ENCODE measurements around the gene KICS2.
A peak's percentile ranks its signal among the peaks of the same experiment; 100 is the strongest.
"Not testable (repeated sequence)": the region's sequence is repeated elsewhere in the genome, so short reads cannot be mapped to it uniquely, and the experiment has no call there.

Gene KICS2

GRCh38 chr12:64222009-64222765 is at the start of gene KICS2:
Gene KICS2, minus strand, starts transcription at chr12:64222296. Its CDS starts 59 bp downstream, at chr12:64222237.
- peak; percentile 79 for DNase-seq

GRCh38 chr12:64270411-64270810 is 48.3 kb upstream of the KICS2 start:
- DNase-seq = no peak

- DNase-seq = no peak
Measured at GRCh38 chr12:64269161-64269560, 47.1 kb upstream of the KICS2 start.

GRCh38 chr12:64268409-64268808 is 46.3 kb upstream of the KICS2 start:
- no peak for DNase-seq

- no peak for DNase-seq
Measured at GRCh38 chr12:64265839-64266238, 43.7 kb upstream of the KICS2 start.

- DNase-seq = no peak
Measured at GRCh38 chr12:64261813-64262212, 39.7 kb upstream of the KICS2 start.

- DNase-seq = no peak
Measured at GRCh38 chr12:64258576-64258975, 36.5 kb upstream of the KICS2 start.

- peak; percentile 68 for DNase-seq
Measured at GRCh38 chr12:64256166-64256800, 34.2 kb upstream of the KICS2 start.

- no peak for DNase-seq
Measured at GRCh38 chr12:64255249-64255648, 33.2 kb upstream of the KICS2 start.

GRCh38 chr12:64253356-64253755 is 31.3 kb upstream of the KICS2 start:
- no peak for DNase-seq

GRCh38 chr12:64252681-64253080 is 30.6 kb upstream of the KICS2 start:
- no peak for DNase-seq

- DNase-seq = no peak
Measured at GRCh38 chr12:64243809-64244208, 21.7 kb upstream of the KICS2 start.

GRCh38 chr12:64240781-64241180 is 18.7 kb upstream of the KICS2 start:
- no peak for DNase-seq

GRCh38 chr12:64237382-64237781 is 15.3 kb upstream of the KICS2 start:
- DNase-seq = peak; percentile 56

GRCh38 chr12:64236549-64236948 is 14.5 kb upstream of the KICS2 start:
- DNase-seq = no peak

- DNase-seq = no peak
Measured at GRCh38 chr12:64232196-64232595, 10.1 kb upstream of the KICS2 start.

GRCh38 chr12:64229796-64230195 is 7.7 kb upstream of the KICS2 start:
- DNase-seq = no peak

GRCh38 chr12:64229240-64229639 is 7.1 kb upstream of the KICS2 start:
- DNase-seq = no peak

- DNase-seq = no peak
Measured at GRCh38 chr12:64225626-64226025, 3.5 kb upstream of the KICS2 start.

GRCh38 chr12:64221651-64222008 is 466 bp downstream of the KICS2 start:
- peak; percentile 71 for DNase-seq

- DNase-seq = no peak
Measured at GRCh38 chr12:64220046-64220445, 2.0 kb downstream of the KICS2 start.

- no peak for DNase-seq
Measured at GRCh38 chr12:64219145-64219544, 3.0 kb downstream of the KICS2 start.

GRCh38 chr12:64218597-64218996 is 3.5 kb downstream of the KICS2 start:
- no peak for DNase-seq

GRCh38 chr12:64217643-64218042 is 4.5 kb downstream of the KICS2 start:
- not testable (repeated sequence) for DNase-seq

GRCh38 chr12:64216239-64216638 is 5.9 kb downstream of the KICS2 start:
- no peak for DNase-seq

Measured in NCI-H748 treated with DMSO at 0.1 percent for 48 hours (cell line).